ENCODE data around the gene DSC1. TPM values are rescaled to one million over a fixed set of nuclear protein-coding genes. Genes with fewer than 3 reads are reported as not detected.

Gene DSC1
- total RNA-seq, 1 experiment from 2014 or later: not detected

GRCh38 chr18:31162419-31162793 lies 250 bp downstream of the DSC1 start:
- no TSS peak for BruUV-seq (replicated peaks)
- Histone ChIP-seq H3K36me3 (ENCODE audit: low read depth, low read length) (no peaks in the 10 kb centered on the region), H3K27me3 (ENCODE audit: low read length) (no peaks in the 10 kb centered on the region), H3K9me3 (ENCODE audit: low read length) (no peaks in the 10 kb centered on the region), H3K9me2 (replicated peaks; ENCODE audit: low read length) (no peaks in the 10 kb centered on the region), H3K79me2 (ENCODE audit: low read length) (no peaks in the 10 kb centered on the region), H3K4me2 (ENCODE audit: low read length) (no peak overlapping the region), H3K4me3 (ENCODE audit: low read length) (no peak overlapping the region), H2AFZ (ENCODE audit: low read length) (no peak overlapping the region), H3F3A (ENCODE audit: low read length, unreplicated experiment) (no peaks in the 10 kb centered on the region), H3K9ac (ENCODE audit: low read length) (no peak overlapping the region), H3K4me1 (ENCODE audit: insufficient read depth, low read length) (no peaks in the 10 kb centered on the region), H4K20me1 (ENCODE audit: low read length) (no peaks in the 10 kb centered on the region), H3K27ac (ENCODE audit: low read length) (no peak overlapping the region)
- intact Hi-C loops (cut with micrococcal nuclease): no loop called here
- POLR2A ChIA-PET (ENCODE audit: unreplicated experiment): no interaction called here
- ATAC-seq: no peak
- DNase-seq: no peak
- no peak for TF ChIP-seq EZH2 (IDR thresholded peaks at IDR 0.05; ENCODE audit: low read length, unreplicated experiment)
- TF ChIP-seq, protein P1, sequence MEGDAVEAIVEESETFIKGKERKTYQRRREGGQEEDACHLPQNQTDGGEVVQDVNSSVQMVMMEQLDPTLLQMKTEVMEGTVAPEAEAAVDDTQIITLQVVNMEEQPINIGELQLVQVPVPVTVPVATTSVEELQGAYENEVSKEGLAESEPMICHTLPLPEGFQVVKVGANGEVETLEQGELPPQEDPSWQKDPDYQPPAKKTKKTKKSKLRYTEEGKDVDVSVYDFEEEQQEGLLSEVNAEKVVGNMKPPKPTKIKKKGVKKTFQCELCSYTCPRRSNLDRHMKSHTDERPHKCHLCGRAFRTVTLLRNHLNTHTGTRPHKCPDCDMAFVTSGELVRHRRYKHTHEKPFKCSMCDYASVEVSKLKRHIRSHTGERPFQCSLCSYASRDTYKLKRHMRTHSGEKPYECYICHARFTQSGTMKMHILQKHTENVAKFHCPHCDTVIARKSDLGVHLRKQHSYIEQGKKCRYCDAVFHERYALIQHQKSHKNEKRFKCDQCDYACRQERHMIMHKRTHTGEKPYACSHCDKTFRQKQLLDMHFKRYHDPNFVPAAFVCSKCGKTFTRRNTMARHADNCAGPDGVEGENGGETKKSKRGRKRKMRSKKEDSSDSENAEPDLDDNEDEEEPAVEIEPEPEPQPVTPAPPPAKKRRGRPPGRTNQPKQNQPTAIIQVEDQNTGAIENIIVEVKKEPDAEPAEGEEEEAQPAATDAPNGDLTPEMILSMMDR (conservative IDR thresholded peaks at IDR 0.05; ENCODE audit: low read depth, low read length): no peak
- no peak for TF ChIP-seq EZH2phosphoT487 (IDR thresholded peaks at IDR 0.05; ENCODE audit: borderline replicate concordance, low read length)
- CTCF ChIA-PET: no interaction called here

- intact Hi-C loops (cut with micrococcal nuclease): no loop called here
- no peaks in the 10 kb centered on the region for H3F3A ChIP-seq (ENCODE audit: low read length, unreplicated experiment)
- H3K9me3 ChIP-seq (ENCODE audit: low read length): no peaks in the 10 kb centered on the region
- no peaks in the 10 kb centered on the region for H3K4me1 ChIP-seq (ENCODE audit: insufficient read depth, low read length)
- no peaks in the 10 kb centered on the region for H4K20me1 ChIP-seq (ENCODE audit: low read length)
- H3K9ac ChIP-seq (ENCODE audit: low read length): no peak overlapping the region
- no peak overlapping the region for H3K27ac ChIP-seq (ENCODE audit: low read length)
- no peaks in the 10 kb centered on the region for H3K27me3 ChIP-seq (ENCODE audit: low read length)
- H3K36me3 ChIP-seq (ENCODE audit: low read depth, low read length): no peaks in the 10 kb centered on the region
- no peak overlapping the region for H2AFZ ChIP-seq (ENCODE audit: low read length)
- ChIA-PET CTCF (no interaction called here), POLR2A (ENCODE audit: unreplicated experiment) (no interaction called here)
- no peaks in the 10 kb centered on the region for H3K9me2 ChIP-seq (replicated peaks; ENCODE audit: low read length)
- no peak overlapping the region for H3K4me2 ChIP-seq (ENCODE audit: low read length)
- H3K79me2 ChIP-seq (ENCODE audit: low read length): no peaks in the 10 kb centered on the region
- H3K4me3 ChIP-seq (ENCODE audit: low read length): no peak overlapping the region
- no TSS peak for BruUV-seq (replicated peaks)
- TF ChIP-seq, protein P1 (conservative IDR thresholded peaks at IDR 0.05; ENCODE audit: low read depth, low read length): no peak
- TF ChIP-seq EZH2 (IDR thresholded peaks at IDR 0.05; ENCODE audit: low read length, unreplicated experiment) (no peak), EZH2phosphoT487 (IDR thresholded peaks at IDR 0.05; ENCODE audit: borderline replicate concordance, low read length) (no peak)
- DNase-seq (no peak), ATAC-seq (no peak)
Measured at GRCh38 chr18:31161757-31162418, 768 bp downstream of the DSC1 start.
